GM18519 (cell line): ENCODE data around the gene MTCL1.

Source experiments
- ATAC-seq: cut with Tn5 transposase; IDR thresholded peaks from one replicate; pipeline ENCODE4 v1.9.1; 2021; ENCODE audit warnings: mild to moderate bottlenecking, moderate library complexity; ENCODE audit not compliant: unreplicated experiment, low FRiP score

The MTCL1 gene

GRCh38 chr18:8705238-8705960 lies at the start of gene MTCL1:
MTCL1 (plus strand) TSS chr18:8705556; CDS start chr18:8705661, 105 bp downstream.
- ATAC-seq, result peak; percentile 41

- ATAC-seq, result no peak
These were observed 49.1 kb upstream of the MTCL1 start for GRCh38 chr18:8656232-8656631.

GRCh38 chr18:8657050-8657820 lies 48.1 kb upstream of the MTCL1 start:
- ATAC-seq, result no peak

GRCh38 chr18:8657873-8658470 lies 47.4 kb upstream of the MTCL1 start:
- ATAC-seq, result no peak

- ATAC-seq, result no peak
These were observed 46.4 kb upstream of the MTCL1 start for GRCh38 chr18:8658858-8659485.

- ATAC-seq, result no peak
These were observed 45.6 kb upstream of the MTCL1 start for GRCh38 chr18:8659609-8660242.

GRCh38 chr18:8660316-8660715 lies 45.0 kb upstream of the MTCL1 start:
- no peak for ATAC-seq

- ATAC-seq, result no peak
These were observed 43.4 kb upstream of the MTCL1 start for GRCh38 chr18:8661754-8662559.

GRCh38 chr18:8662560-8663255 lies 42.6 kb upstream of the MTCL1 start:
- ATAC-seq, result no peak

GRCh38 chr18:8667846-8668245 lies 37.5 kb upstream of the MTCL1 start:
- no peak for ATAC-seq

GRCh38 chr18:8668381-8668780 lies 37.0 kb upstream of the MTCL1 start:
- no peak for ATAC-seq

- ATAC-seq, result no peak
These were observed 35.8 kb upstream of the MTCL1 start for GRCh38 chr18:8669571-8669970.

GRCh38 chr18:8673256-8674209 lies 31.8 kb upstream of the MTCL1 start:
- no peak for ATAC-seq

GRCh38 chr18:8675057-8675456 lies 30.3 kb upstream of the MTCL1 start:
- no peak for ATAC-seq

- no peak for ATAC-seq
These were observed 24.2 kb upstream of the MTCL1 start for GRCh38 chr18:8681196-8681595.

GRCh38 chr18:8684577-8684976 lies 20.8 kb upstream of the MTCL1 start:
- ATAC-seq, result no peak

- ATAC-seq, result no peak
These were observed 20.0 kb upstream of the MTCL1 start for GRCh38 chr18:8685141-8685913.

- ATAC-seq, result no peak
These were observed 19.5 kb upstream of the MTCL1 start for GRCh38 chr18:8685914-8686216.
